Neuronal stem cell (in vitro differentiated cells): ENCODE data around the gene RNF149.

Experiments used
- DNase-seq: peaks from one replicate; pipeline ENCODE4 v3.0.0-alpha.2; 2013; ENCODE audit warnings: low spot score
- H2AFZ ChIP-seq: one replicate; pipeline ENCODE4 v1.6.1; 2013; ENCODE audit warnings: mild to moderate bottlenecking, low read length, inconsistent platforms
- H2AK5ac ChIP-seq: 2 replicates; pipeline ENCODE4 v1.6.1; 2013; ENCODE audit warnings: low read depth, mild to moderate bottlenecking, inconsistent platforms, low read length, moderate library complexity, mixed read lengths
- H2BK120ac ChIP-seq: 2 replicates; pipeline ENCODE4 v1.6.1; 2013; ENCODE audit warnings: low read depth, mild to moderate bottlenecking, inconsistent platforms, low read length, moderate library complexity, mixed read lengths
- H2BK12ac ChIP-seq: one replicate; pipeline ENCODE4 v1.6.1; 2013; ENCODE audit warnings: low read length, inconsistent platforms
- H2BK15ac ChIP-seq: 2 replicates; pipeline ENCODE4 v1.6.1; 2013; ENCODE audit warnings: mild to moderate bottlenecking, low read length, inconsistent platforms, mixed read lengths
- H2BK5ac ChIP-seq: one replicate; pipeline ENCODE4 v1.6.1; 2013; ENCODE audit warnings: inconsistent platforms, mild to moderate bottlenecking, low read length, moderate library complexity
- H3K14ac ChIP-seq: one replicate; pipeline ENCODE4 v1.6.1; 2013; ENCODE audit warnings: low read length, inconsistent platforms
- H3K18ac ChIP-seq: 2 replicates; pipeline ENCODE4 v1.6.1; 2013; ENCODE audit warnings: low read length, inconsistent platforms
- H3K23ac ChIP-seq: 2 replicates; pipeline ENCODE4 v1.6.1; 2013; ENCODE audit warnings: low read depth, mild to moderate bottlenecking, mixed read lengths, low read length, inconsistent platforms; ENCODE audit not compliant: poor library complexity
- H3K27ac ChIP-seq: replicated peaks from 3 replicates; pipeline ENCODE4 v1.5.1; 2013; ENCODE audit warnings: low read length, inconsistent platforms
- H3K27me3 ChIP-seq, 3 experiments: 2 replicates each; pipeline ENCODE4 v1.6.1; 2013; ENCODE audit warnings: low read length in 3 of 3, mild to moderate bottlenecking in 2 of 3, inconsistent platforms in 1 of 3, low read depth in 1 of 3, mixed read lengths in 1 of 3, moderate library complexity in 1 of 3; ENCODE audit not compliant: control insufficient read depth in 3 of 3, insufficient read depth in 3 of 3
- H3K36me3 ChIP-seq, 2 donors: replicated peaks in 1 of 2; 2 replicates each; pipeline ENCODE4 v1.6.1; 2013; ENCODE audit warnings: low read length in 2 of 2; ENCODE audit not compliant: control insufficient read depth in 2 of 2, insufficient read depth in 2 of 2
- H3K4ac ChIP-seq: 2 replicates; pipeline ENCODE4 v1.6.1; 2013; ENCODE audit warnings: inconsistent platforms, mild to moderate bottlenecking, low read length, moderate library complexity
- H3K4me1 ChIP-seq, 2 donors: 1 replicate in 1 of 2; 2 replicates in 1 of 2; pipeline ENCODE4 v1.6.1; 2013; ENCODE audit warnings: low read length in 2 of 2, low read depth in 1 of 2; ENCODE audit not compliant: control insufficient read depth in 2 of 2, insufficient read depth in 1 of 2
- H3K4me2 ChIP-seq: one replicate; pipeline ENCODE4 v1.6.1; 2013; ENCODE audit warnings: mild to moderate bottlenecking, low read length, inconsistent platforms; ENCODE audit not compliant: insufficient read depth, poor library complexity, severe bottlenecking
- H3K4me3 ChIP-seq, 2 donors: 2 replicates each; pipeline ENCODE4 v1.5.1; 2013; ENCODE audit warnings: low read length in 2 of 2, mild to moderate bottlenecking in 2 of 2, inconsistent platforms in 1 of 2, moderate library complexity in 1 of 2
- H3K79me1 ChIP-seq: one replicate; pipeline ENCODE4 v1.6.1; 2013; ENCODE audit warnings: low read depth, mild to moderate bottlenecking, inconsistent platforms, low read length, moderate library complexity
- H3K9ac ChIP-seq: one replicate; pipeline ENCODE4 v1.6.1; 2013; ENCODE audit warnings: mild to moderate bottlenecking, low read depth, low read length, inconsistent platforms; ENCODE audit not compliant: poor library complexity
- H3K9me3 ChIP-seq, 2 donors: replicated peaks in 1 of 2; 2 replicates each; pipeline versions ENCODE3 to v1.6.1; 2013; ENCODE audit warnings: low read length in 2 of 2, mild to moderate bottlenecking in 2 of 2, inconsistent platforms in 1 of 2, low read depth in 1 of 2, mixed read lengths in 1 of 2, moderate library complexity in 1 of 2; ENCODE audit not compliant: control insufficient read depth in 2 of 2, insufficient read depth in 1 of 2
- H4K8ac ChIP-seq: one replicate; pipeline ENCODE4 v1.6.1; 2013; ENCODE audit warnings: low read depth, mild to moderate bottlenecking, inconsistent platforms, low read length, moderate library complexity
- H4K91ac ChIP-seq: one replicate; pipeline ENCODE4 v1.6.1; 2013; ENCODE audit warnings: low read length, low read depth, mild to moderate bottlenecking, inconsistent platforms; ENCODE audit not compliant: poor library complexity
- WGBS, 2 donors: extraction: QIAGEN DNeasy Blood & Tissue Kit; methylation state at CpG; one replicate each; pipeline ENCODE4 v1.1.7; 2013; ENCODE audit warnings: missing lambda C conversion rate in 2 of 2, mixed read lengths in 1 of 2; ENCODE audit not compliant: insufficient read length in 2 of 2, insufficient replicate concordance in 1 of 2; ENCODE audit errors: extremely low coverage in 2 of 2; 5-methylcytosine and 5-hydroxymethylcytosine counted together

The RNF149 gene

GRCh38 chr2:101342625-101343008 is 34.1 kb upstream of the RNF149 start:
- Histone ChIP-seq H3K14ac (no peak overlapping the region), H3K4me1 (peaks cover 0 to 1% of the 10 kb centered on the region in 2 donors), H3K4ac (no peak overlapping the region), H3K23ac (no peak overlapping the region), H3K27me3 (peaks cover 0 to 2% (median 0%) of the 10 kb centered on the region in 3 experiments), H3K18ac (no peak overlapping the region), H2AFZ (no peak overlapping the region), H2BK5ac (no peak overlapping the region), H2AK5ac (no peak overlapping the region), H4K8ac (no peak overlapping the region), H2BK12ac (no peak overlapping the region), H3K9ac (no peak overlapping the region), H3K79me1 (no peaks in the 10 kb centered on the region), H3K4me2 (no peak overlapping the region), H2BK15ac (no peak overlapping the region), H4K91ac (no peak overlapping the region), H3K27ac (no peak overlapping the region), H3K36me3 (no peaks in the 10 kb centered on the region), H3K4me3 (no peak overlapping the region), H2BK120ac (no peak overlapping the region), H3K9me3 (no peaks in the 10 kb centered on the region)
- DNase-seq = no peak
- WGBS, 2 donors = no CpG with 5 or more reads among the region's 15 CpGs

- no peaks in the 10 kb centered on the region for H3K9me3 ChIP-seq
- no peak overlapping the region for H4K8ac ChIP-seq
- H3K27me3 ChIP-seq = peaks cover 0 to 2% (median 0%) of the 10 kb centered on the region in 3 experiments
- H2AFZ ChIP-seq = no peak overlapping the region
- no peak overlapping the region for H3K4ac ChIP-seq
- H2AK5ac ChIP-seq = no peak overlapping the region
- peak; percentile 71 for DNase-seq
- H3K4me1 ChIP-seq = peaks cover 0 to 1% of the 10 kb centered on the region in 2 donors
- no peak overlapping the region for H2BK15ac ChIP-seq
- H3K4me3 ChIP-seq = no peak overlapping the region
- H3K4me2 ChIP-seq = no peak overlapping the region
- H3K36me3 ChIP-seq = no peaks in the 10 kb centered on the region
- H3K27ac ChIP-seq = no peak overlapping the region
- H3K18ac ChIP-seq = no peak overlapping the region
- H2BK120ac ChIP-seq = no peak overlapping the region
- H3K23ac ChIP-seq = no peak overlapping the region
- H4K91ac ChIP-seq = no peak overlapping the region
- H3K9ac ChIP-seq = no peak overlapping the region
- no peak overlapping the region for H2BK12ac ChIP-seq
- WGBS, 2 donors = no CpG with 5 or more reads among the region's 21 CpGs
- no peak overlapping the region for H2BK5ac ChIP-seq
- H3K79me1 ChIP-seq = no peaks in the 10 kb centered on the region
- no peak overlapping the region for H3K14ac ChIP-seq
Observed at GRCh38 chr2:101341901-101342624, 33.6 kb upstream of the RNF149 start.

DNA sequence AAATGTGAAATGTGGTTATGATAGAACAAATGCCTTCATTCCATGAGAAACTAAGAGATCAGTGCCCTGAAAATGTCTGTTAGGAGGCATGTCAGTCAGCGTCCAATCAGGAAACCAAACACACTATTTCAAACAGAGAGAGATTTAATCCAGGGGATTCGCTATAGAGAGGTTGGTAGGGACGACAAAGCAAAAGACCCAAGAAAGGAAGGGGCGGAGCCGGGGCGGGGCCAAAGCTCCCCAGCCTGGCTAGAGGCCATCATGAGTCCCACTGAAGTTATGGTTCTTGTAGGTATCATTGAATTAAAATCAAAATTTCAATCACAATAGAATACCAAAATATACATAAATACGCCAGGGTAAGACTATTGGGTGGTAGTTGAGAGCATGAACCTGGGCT is 32.9 kb upstream of the RNF149 start:
- H2BK5ac ChIP-seq = no peak overlapping the region
- H2BK120ac ChIP-seq = no peak overlapping the region
- no peak overlapping the region for H3K9ac ChIP-seq
- no peak overlapping the region for H3K18ac ChIP-seq
- peaks cover 0 to 2% (median 0%) of the 10 kb centered on the region in 3 experiments for H3K27me3 ChIP-seq
- WGBS, 2 donors = no CpG with 5 or more reads among the region's 7 CpGs
- H3K14ac ChIP-seq = no peak overlapping the region
- no peak overlapping the region for H4K91ac ChIP-seq
- no peak overlapping the region for H2BK12ac ChIP-seq
- no peak overlapping the region for H2BK15ac ChIP-seq
- no peak overlapping the region for H3K23ac ChIP-seq
- no peak for DNase-seq
- no peaks in the 10 kb centered on the region for H3K36me3 ChIP-seq
- no peaks in the 10 kb centered on the region for H3K79me1 ChIP-seq
- H2AK5ac ChIP-seq = no peak overlapping the region
- no peaks in the 10 kb centered on the region for H3K9me3 ChIP-seq
- no peak overlapping the region for H3K4ac ChIP-seq
- H3K4me2 ChIP-seq = no peak overlapping the region
- H2AFZ ChIP-seq = no peak overlapping the region
- peaks cover 0 to 1% of the 10 kb centered on the region in 2 donors for H3K4me1 ChIP-seq
- no peak overlapping the region for H4K8ac ChIP-seq
- no peak overlapping the region for H3K4me3 ChIP-seq
- no peak overlapping the region for H3K27ac ChIP-seq

DNA sequence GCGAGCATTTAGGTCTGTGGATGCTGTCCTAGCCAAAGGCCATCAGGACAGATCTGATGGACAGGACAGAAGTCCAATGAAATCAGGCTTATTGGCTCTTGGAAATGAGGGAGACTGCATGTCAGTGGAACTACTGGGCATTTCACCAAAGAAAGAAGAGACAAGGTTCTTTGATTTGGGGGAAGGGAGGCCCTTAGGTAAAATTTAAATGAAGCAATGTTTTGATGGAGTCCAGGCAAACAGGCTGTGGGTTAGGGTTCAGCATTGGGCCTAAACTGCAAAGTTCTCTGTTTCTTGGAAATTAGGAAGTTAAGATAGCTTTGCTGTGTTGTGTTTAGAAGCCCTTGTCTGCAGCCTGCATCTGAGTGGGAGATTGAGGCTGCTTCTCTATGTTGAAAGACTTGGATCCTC is 31.6 kb upstream of the RNF149 start:
- H3K4me1 ChIP-seq = peaks cover 0 to 1% of the 10 kb centered on the region in 2 donors

More for the DNA sequence above, 31.6 kb upstream of the RNF149 start:
- no peaks in the 10 kb centered on the region for H3K9me3 ChIP-seq
- no peak for DNase-seq
- H3K4ac ChIP-seq = no peak overlapping the region
- no CpG with 5 or more reads among the region's 1 CpG for WGBS, 2 donors
- no peak overlapping the region for H3K4me3 ChIP-seq
- peaks cover 0 to 2% (median 0%) of the 10 kb centered on the region in 3 experiments for H3K27me3 ChIP-seq
- no peak overlapping the region for H2BK120ac ChIP-seq
- no peak overlapping the region for H4K8ac ChIP-seq
- H2AFZ ChIP-seq = no peak overlapping the region
- H3K27ac ChIP-seq = no peak overlapping the region
- no peak overlapping the region for H2AK5ac ChIP-seq
- no peak overlapping the region for H3K23ac ChIP-seq
- H3K14ac ChIP-seq = no peak overlapping the region
- no peak overlapping the region for H4K91ac ChIP-seq
- H3K36me3 ChIP-seq = no peaks in the 10 kb centered on the region
- no peak overlapping the region for H3K4me2 ChIP-seq
- H2BK12ac ChIP-seq = no peak overlapping the region
- H2BK5ac ChIP-seq = no peak overlapping the region
- no peak overlapping the region for H3K18ac ChIP-seq
- no peak overlapping the region for H2BK15ac ChIP-seq
- no peaks in the 10 kb centered on the region for H3K79me1 ChIP-seq
- no peak overlapping the region for H3K9ac ChIP-seq
